CD14-positive monocyte (primary cell): ENCODE data around the gene ZRANB3. TPM values are rescaled to one million over a fixed set of nuclear protein-coding genes. Genes with fewer than 3 reads are reported as not detected.

Source experiments
- DNase-seq, 3 donors: peaks; one replicate each; pipeline ENCODE4 v3.0.0-alpha.2; 2011 to 2022
- H2AFZ ChIP-seq: 2 replicates; pipeline ENCODE4 v1.6.0; 2012; ENCODE audit warnings: mild to moderate bottlenecking, low read depth, low read length, inconsistent platforms; ENCODE audit not compliant: insufficient read depth, poor library complexity, severe bottlenecking
- H3K27ac ChIP-seq, 2 donors: 1 replicate in 1 of 2; 2 replicates in 1 of 2; pipeline ENCODE4 v1.5.1; 2012 to 2013; ENCODE audit warnings: low read length in 2 of 2, control low read depth in 1 of 2, inconsistent platforms in 1 of 2, low read depth in 1 of 2, mild to moderate bottlenecking in 1 of 2
- H3K27me3 ChIP-seq, 2 donors: one replicate each; pipeline versions ENCODE4 v1.6.0 to v1.6.1; 2011 to 2013; ENCODE audit warnings: low read length in 2 of 2; ENCODE audit not compliant: control insufficient read depth in 2 of 2, insufficient read depth in 2 of 2
- H3K36me3 ChIP-seq, 2 donors: replicated peaks in 1 of 2; 1 replicate in 1 of 2; 2 replicates in 1 of 2; pipeline versions ENCODE4 v1.5.1 to v1.6.1; 2012 to 2013; ENCODE audit warnings: low read length in 2 of 2, control low read depth in 1 of 2, inconsistent platforms in 1 of 2, mild to moderate bottlenecking in 1 of 2; ENCODE audit not compliant: insufficient read depth in 2 of 2, control insufficient read depth in 1 of 2
- H3K4me1 ChIP-seq, 2 donors: 1 replicate in 1 of 2; 2 replicates in 1 of 2; pipeline versions ENCODE4 v1.5.1 to v1.6.1; 2012 to 2013; ENCODE audit warnings: low read length in 2 of 2, control low read depth in 1 of 2, inconsistent platforms in 1 of 2, mild to moderate bottlenecking in 1 of 2, moderate library complexity in 1 of 2; ENCODE audit not compliant: insufficient read depth in 2 of 2, control insufficient read depth in 1 of 2
- H3K4me2 ChIP-seq: replicated peaks from 2 replicates; pipeline ENCODE3; 2012; ENCODE audit warnings: low read length, moderate library complexity, mild to moderate bottlenecking; ENCODE audit not compliant: poor library complexity, severe bottlenecking; ENCODE audit errors: extremely low read depth
- H3K4me3 ChIP-seq, 3 experiments: fragments of 200-600 bp in 1 of 3; sonication (generic) in 1 of 3; replicated peaks in 1 of 3; 1 replicate in 2 of 3; 2 replicates in 1 of 3; pipeline ENCODE4 v1.5.1; 2011 to 2013; ENCODE audit warnings: low read length in 3 of 3, mild to moderate bottlenecking in 3 of 3, control low read depth in 2 of 3, low read depth in 2 of 3, inconsistent platforms in 1 of 3, moderate library complexity in 1 of 3
- H3K79me2 ChIP-seq: 2 replicates; pipeline ENCODE4 v1.6.0; 2012; ENCODE audit warnings: mild to moderate bottlenecking, control low read depth, inconsistent platforms, low read length, moderate library complexity; ENCODE audit not compliant: insufficient read depth
- H3K9ac ChIP-seq: 2 replicates; pipeline ENCODE4 v1.6.0; 2017; ENCODE audit warnings: low read length, mild to moderate bottlenecking; ENCODE audit not compliant: insufficient read depth, poor library complexity, severe bottlenecking
- H3K9me3 ChIP-seq, 2 donors: replicated peaks in 1 of 2; 1 replicate in 1 of 2; 2 replicates in 1 of 2; pipeline versions ENCODE4 v1.5.1 to v1.6.1; 2012 to 2013; ENCODE audit warnings: low read length in 2 of 2, control low read depth in 1 of 2; ENCODE audit not compliant: control insufficient read depth in 1 of 2, insufficient read depth in 1 of 2
- H4K20me1 ChIP-seq: 2 replicates; pipeline ENCODE4 v1.6.0; 2012; ENCODE audit warnings: mild to moderate bottlenecking, low read length, control low read depth, moderate library complexity; ENCODE audit not compliant: insufficient read depth
- H3K27ac Mint-ChIP-seq, 7 donors: one replicate each; pipeline ENCODE4 v1.8.0; 2020; ENCODE audit warnings: mild to moderate bottlenecking in 7 of 7, mixed read lengths in 7 of 7, moderate library complexity in 6 of 7, inconsistent platforms in 2 of 7
- H3K27me3 Mint-ChIP-seq, 3 donors: one replicate each; pipeline ENCODE4 v1.8.0; 2021 to 2022; ENCODE audit warnings: low read depth in 3 of 3, mild to moderate bottlenecking in 3 of 3, mixed read lengths in 3 of 3, moderate library complexity in 3 of 3, inconsistent platforms in 1 of 3
- H3K36me3 Mint-ChIP-seq, 2 donors: one replicate each; pipeline ENCODE4 v1.8.0; 2020; ENCODE audit warnings: mixed read lengths in 2 of 2, inconsistent platforms in 1 of 2, mild to moderate bottlenecking in 1 of 2
- H3K4me1 Mint-ChIP-seq: one replicate; pipeline ENCODE4 v1.8.0; 2020; ENCODE audit warnings: mild to moderate bottlenecking, mixed read lengths
- H3K4me3 Mint-ChIP-seq, 2 donors: one replicate each; pipeline ENCODE4 v1.8.0; 2020; ENCODE audit warnings: mild to moderate bottlenecking in 2 of 2, mixed read lengths in 2 of 2, moderate library complexity in 1 of 2
- H3K9me3 Mint-ChIP-seq, 7 donors: one replicate each; pipeline ENCODE4 v1.8.0; 2020 to 2022; ENCODE audit warnings: mixed read lengths in 7 of 7, mild to moderate bottlenecking in 6 of 7, moderate library complexity in 6 of 7, inconsistent platforms in 2 of 7
- WGBS: methylation state at CpG from one replicate; pipeline ENCODE4 v1.1.5; 2013; ENCODE audit warnings: missing lambda C conversion rate; ENCODE audit not compliant: insufficient coverage; 5-methylcytosine and 5-hydroxymethylcytosine counted together
- intact Hi-C, 2 donors: fragments of 100-400 bp; cut with micrococcal nuclease; formaldehyde crosslinking; loops; one replicate each; pipeline versions ENCODE4 v1.15.0 to v1.15.1; 2023
- polyA plus RNA-seq, 3 donors: library from polyadenylated mRNA; depleted of rRNA in 1 of 3; unstranded in 2 of 3; stranded (reverse) in 1 of 3; fragments of 300-500 nt in 2 of 3; fragments of >200 nt in 1 of 3; fragmentation: Illumina TruSeq in 2 of 3; gene quantifications; 1 replicate in 2 of 3; 2 replicates in 1 of 3; pipeline ENCODE4 v1.2.3, GENCODE V29; 2012 to 2021
- TF ChIP-seq, protein P1 (sequence below): fragments of 200-600 bp; IDR thresholded peaks from one replicate; pipeline ENCODE4 v1.8.0; 2022; ENCODE audit warnings: antibody characterized with exemption, mild to moderate bottlenecking

ZRANB3 gene
- polyA plus RNA-seq, 3 donors: 0.47 to 3.5 (median 0.64) TPM

DNA sequence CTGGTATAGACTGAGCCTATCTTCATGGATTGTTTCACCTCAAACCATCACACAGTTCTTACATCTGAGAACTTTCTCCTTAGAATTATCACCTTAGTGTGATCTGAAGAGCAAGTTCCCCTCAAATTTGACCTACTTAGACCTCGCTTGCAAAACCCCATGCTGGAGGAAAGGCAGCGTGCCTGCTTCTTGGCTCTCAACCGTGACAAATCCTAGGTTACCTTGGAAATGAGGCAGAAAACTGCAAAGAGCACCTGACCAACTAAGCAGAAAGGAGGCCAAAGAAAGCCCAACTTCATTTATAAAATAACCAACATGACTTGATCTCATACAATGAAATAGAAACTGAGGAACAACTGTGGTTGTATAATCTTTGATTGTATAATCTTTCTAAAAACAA is 332.5 kb downstream of the ZRANB3 start:
- no peak overlapping the region for H3K4me2 ChIP-seq
- H3K4me3 ChIP-seq: no peak overlapping the region
- WGBS: 100% methylated on average over 3 of the region's 3 CpGs
- H2AFZ ChIP-seq: no peak overlapping the region
- no peaks in the 10 kb centered on the region for H3K36me3 ChIP-seq
- H3K4me1 ChIP-seq: no peaks in the 10 kb centered on the region
- Mint-ChIP-seq H3K4me1 (peaks cover 5% of the 10 kb centered on the region), H3K27ac (no peak overlapping the region), H3K4me3 (no peak overlapping the region), H3K27me3 (peaks cover 0 to 3% (median 1%) of the 10 kb centered on the region in 3 donors), H3K36me3 (peaks cover 0 to 2% of the 10 kb centered on the region in 2 donors), H3K9me3 (peaks cover 0 to 11% (median 6%) of the 10 kb centered on the region in 7 donors)
- no peak overlapping the region for H3K27ac ChIP-seq
- H3K9me3 ChIP-seq: peaks cover 0 to 4% of the 10 kb centered on the region in 2 donors
- no peak for DNase-seq
- H4K20me1 ChIP-seq: no peaks in the 10 kb centered on the region
- no peak overlapping the region for H3K9ac ChIP-seq
- TF ChIP-seq, protein P1, sequence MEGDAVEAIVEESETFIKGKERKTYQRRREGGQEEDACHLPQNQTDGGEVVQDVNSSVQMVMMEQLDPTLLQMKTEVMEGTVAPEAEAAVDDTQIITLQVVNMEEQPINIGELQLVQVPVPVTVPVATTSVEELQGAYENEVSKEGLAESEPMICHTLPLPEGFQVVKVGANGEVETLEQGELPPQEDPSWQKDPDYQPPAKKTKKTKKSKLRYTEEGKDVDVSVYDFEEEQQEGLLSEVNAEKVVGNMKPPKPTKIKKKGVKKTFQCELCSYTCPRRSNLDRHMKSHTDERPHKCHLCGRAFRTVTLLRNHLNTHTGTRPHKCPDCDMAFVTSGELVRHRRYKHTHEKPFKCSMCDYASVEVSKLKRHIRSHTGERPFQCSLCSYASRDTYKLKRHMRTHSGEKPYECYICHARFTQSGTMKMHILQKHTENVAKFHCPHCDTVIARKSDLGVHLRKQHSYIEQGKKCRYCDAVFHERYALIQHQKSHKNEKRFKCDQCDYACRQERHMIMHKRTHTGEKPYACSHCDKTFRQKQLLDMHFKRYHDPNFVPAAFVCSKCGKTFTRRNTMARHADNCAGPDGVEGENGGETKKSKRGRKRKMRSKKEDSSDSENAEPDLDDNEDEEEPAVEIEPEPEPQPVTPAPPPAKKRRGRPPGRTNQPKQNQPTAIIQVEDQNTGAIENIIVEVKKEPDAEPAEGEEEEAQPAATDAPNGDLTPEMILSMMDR: no peak
- H3K27me3 ChIP-seq: no peaks in the 10 kb centered on the region
- intact Hi-C loops: no loop called here
- no peaks in the 10 kb centered on the region for H3K79me2 ChIP-seq

DNA sequence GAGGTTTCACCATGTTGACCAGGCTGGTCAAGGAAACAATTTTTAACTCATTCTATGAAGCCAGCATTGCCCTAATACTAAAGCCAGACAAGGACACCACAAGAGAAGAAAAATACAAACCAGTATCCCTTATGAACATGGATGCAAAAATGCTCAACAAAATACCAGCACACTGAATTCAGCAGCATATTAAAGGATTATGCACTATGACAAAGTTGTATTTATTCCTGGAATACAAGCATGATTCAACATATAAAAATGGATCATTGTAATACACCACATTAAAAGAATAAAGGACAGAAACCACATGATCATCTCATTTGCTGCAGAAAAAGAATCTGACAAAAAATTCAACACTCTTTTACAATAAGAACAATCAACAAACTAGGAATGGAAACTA is 340.2 kb downstream of the ZRANB3 start:
- Histone ChIP-seq H3K79me2 (no peaks in the 10 kb centered on the region), H2AFZ (no peak overlapping the region), H3K9ac (no peak overlapping the region), H3K4me2 (no peak overlapping the region), H3K27ac (no peak overlapping the region), H4K20me1 (no peaks in the 10 kb centered on the region), H3K4me3 (no peak overlapping the region), H3K4me1 (no peaks in the 10 kb centered on the region), H3K36me3 (no peaks in the 10 kb centered on the region), H3K9me3 (peaks cover 0 to 10% of the 10 kb centered on the region in 2 donors), H3K27me3 (no peaks in the 10 kb centered on the region)
- Mint-ChIP-seq H3K4me1 (peaks cover 5% of the 10 kb centered on the region), H3K4me3 (no peak overlapping the region), H3K27ac (no peak overlapping the region), H3K9me3 (peaks cover 12 to 30% (median 25%) of the 10 kb centered on the region in 7 donors), H3K27me3 (peaks cover 0 to 1% (median 0%) of the 10 kb centered on the region in 3 donors), H3K36me3 (peaks cover 2 to 3% of the 10 kb centered on the region in 2 donors)
- TF ChIP-seq, protein P1: no peak
- intact Hi-C loops: no loop called here
- no peak for DNase-seq
